Sigmoid colon (tissue), 4 donors: Measurements from ENCODE around the gene DNAJB7.

Experiments used
- EP300 ChIP-seq, 4 donors: sonication (generic); formaldehyde crosslinking; IDR thresholded peaks; one replicate each; pipeline ENCODE4 v1.6.1; 2017; ENCODE audit warnings: antibody characterized with exemption in 4 of 4
- POLR2A ChIP-seq, 2 donors: fragments of 450-650 bp; IDR thresholded peaks; one replicate each; pipeline ENCODE4 v1.6.1; 2016; ENCODE audit warnings: antibody characterized with exemption in 2 of 2, mild to moderate bottlenecking in 2 of 2, moderate library complexity in 2 of 2
- POLR2AphosphoS5 ChIP-seq, 4 donors: sonication (generic); formaldehyde crosslinking; IDR thresholded peaks; one replicate each; pipeline ENCODE4 v1.6.1; 2017; ENCODE audit warnings: antibody characterized with exemption in 4 of 4
- TF ChIP-seq, protein P1 (sequence below), 4 experiments: fragments of 450-650 bp in 3 of 4; fragments of 200-600 bp in 1 of 4; IDR thresholded peaks; one replicate each; pipeline ENCODE4 v1.5.1; 2016 to 2019; ENCODE audit warnings: antibody characterized with exemption in 4 of 4, mild to moderate bottlenecking in 3 of 4, moderate library complexity in 2 of 4

DNA sequence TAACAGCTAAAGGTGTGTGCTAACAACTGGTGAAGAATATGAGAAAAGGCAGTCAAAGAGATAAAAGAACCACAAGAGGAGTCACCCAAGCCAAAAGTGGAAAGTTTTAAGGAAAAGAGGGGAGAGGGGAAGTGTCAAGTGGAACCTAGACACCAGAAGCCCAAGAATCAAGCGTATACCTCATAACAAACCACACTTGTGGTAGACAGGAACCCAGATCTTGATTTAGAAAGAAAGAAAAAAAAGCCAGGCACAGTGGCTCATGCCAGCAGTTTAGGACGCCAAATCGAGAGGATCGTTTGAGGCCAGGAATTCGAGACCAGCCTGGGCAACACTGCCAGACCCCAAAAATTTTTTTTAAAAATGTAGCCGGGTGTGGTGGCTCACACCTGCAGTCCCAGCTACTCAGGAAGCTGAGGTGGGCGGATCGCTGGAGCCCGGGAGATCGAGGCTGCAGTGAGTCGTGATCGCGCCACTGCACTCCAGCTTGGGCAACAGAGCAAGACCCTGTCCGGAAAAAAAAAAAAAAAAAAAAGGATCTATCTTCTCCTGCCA, 43.6 kb downstream of the DNAJB7 start:
- TF ChIP-seq, protein P1, sequence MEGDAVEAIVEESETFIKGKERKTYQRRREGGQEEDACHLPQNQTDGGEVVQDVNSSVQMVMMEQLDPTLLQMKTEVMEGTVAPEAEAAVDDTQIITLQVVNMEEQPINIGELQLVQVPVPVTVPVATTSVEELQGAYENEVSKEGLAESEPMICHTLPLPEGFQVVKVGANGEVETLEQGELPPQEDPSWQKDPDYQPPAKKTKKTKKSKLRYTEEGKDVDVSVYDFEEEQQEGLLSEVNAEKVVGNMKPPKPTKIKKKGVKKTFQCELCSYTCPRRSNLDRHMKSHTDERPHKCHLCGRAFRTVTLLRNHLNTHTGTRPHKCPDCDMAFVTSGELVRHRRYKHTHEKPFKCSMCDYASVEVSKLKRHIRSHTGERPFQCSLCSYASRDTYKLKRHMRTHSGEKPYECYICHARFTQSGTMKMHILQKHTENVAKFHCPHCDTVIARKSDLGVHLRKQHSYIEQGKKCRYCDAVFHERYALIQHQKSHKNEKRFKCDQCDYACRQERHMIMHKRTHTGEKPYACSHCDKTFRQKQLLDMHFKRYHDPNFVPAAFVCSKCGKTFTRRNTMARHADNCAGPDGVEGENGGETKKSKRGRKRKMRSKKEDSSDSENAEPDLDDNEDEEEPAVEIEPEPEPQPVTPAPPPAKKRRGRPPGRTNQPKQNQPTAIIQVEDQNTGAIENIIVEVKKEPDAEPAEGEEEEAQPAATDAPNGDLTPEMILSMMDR (IDR thresholded peaks at IDR 0.05): no peak
- no peak for TF ChIP-seq POLR2A (IDR thresholded peaks at IDR 0.05)
- no peak for TF ChIP-seq POLR2AphosphoS5 (IDR thresholded peaks at IDR 0.05)
- no peak for TF ChIP-seq EP300 (IDR thresholded peaks at IDR 0.05)
